GM10266 (cell line): Measurements from ENCODE around the gene AUP1.

Source experiments
- DNase-seq: peaks from one replicate; pipeline ENCODE4 v3.0.0; 2012; ENCODE audit errors: extremely low spot score
- CTCF ChIP-seq: IDR thresholded peaks from 2 replicates; pipeline ENCODE4 v1.5.1; 2012; ENCODE audit warnings: mild to moderate bottlenecking, low read depth; ENCODE audit not compliant: control insufficient read depth, insufficient read depth; ENCODE audit errors: missing control alignments

Gene AUP1

GRCh38 chr2:74544634-74545033 is 15.1 kb upstream of the AUP1 start:
- peak; percentile 31 for TF ChIP-seq CTCF
- DNase-seq: peak; percentile 36

- DNase-seq: no peak
These were observed 13.5 kb upstream of the AUP1 start for GRCh38 chr2:74542978-74543377.

GRCh38 chr2:74540291-74540690 is 10.8 kb upstream of the AUP1 start:
- DNase-seq: no peak
- no peak for TF ChIP-seq CTCF

More at GRCh38 chr2:74542978-74543377, 13.5 kb upstream of the AUP1 start:
- TF ChIP-seq CTCF: no peak

GRCh38 chr2:74538881-74539339 is 9.4 kb upstream of the AUP1 start:
- DNase-seq: peak; percentile 58
- no peak for TF ChIP-seq CTCF

- DNase-seq: no peak
- TF ChIP-seq CTCF: no peak
These were observed 7.6 kb upstream of the AUP1 start for GRCh38 chr2:74537140-74537539.

GRCh38 chr2:74536166-74536950 is 6.9 kb upstream of the AUP1 start:
- DNase-seq: no peak
- no peak for TF ChIP-seq CTCF

- TF ChIP-seq CTCF: no peak
- DNase-seq: no peak
These were observed 6.0 kb upstream of the AUP1 start for GRCh38 chr2:74535440-74535965.
